Activated T-cell treated with anti-CD3 and anti-CD28 coated beads for 4 hours (primary cell): ENCODE data around the gene PHLPP1.

ENCODE experiments used
- DNase-seq: peaks from one replicate; pipeline ENCODE4 v3.0.0-alpha.2; 2020

Gene PHLPP1

DNA sequence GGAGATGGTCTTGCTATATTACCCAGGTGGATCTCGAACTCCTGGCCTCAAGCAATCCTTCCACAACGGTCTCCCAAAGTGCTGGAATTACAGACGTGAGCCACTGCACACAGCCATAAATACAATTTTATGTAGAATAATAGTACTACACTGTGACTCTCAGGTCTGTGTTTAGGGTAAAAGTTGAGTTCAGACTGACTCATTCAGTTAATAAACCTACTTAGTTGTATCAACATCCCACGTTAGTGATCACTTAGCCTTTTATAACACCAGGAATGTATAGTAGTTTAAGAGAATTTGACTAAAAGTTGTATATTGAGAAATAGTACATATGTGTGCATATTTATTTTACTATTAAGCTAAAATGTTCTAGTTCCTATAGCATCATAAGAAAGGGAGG is 237.5 kb downstream of the PHLPP1 start:
- no peak for DNase-seq

DNA sequence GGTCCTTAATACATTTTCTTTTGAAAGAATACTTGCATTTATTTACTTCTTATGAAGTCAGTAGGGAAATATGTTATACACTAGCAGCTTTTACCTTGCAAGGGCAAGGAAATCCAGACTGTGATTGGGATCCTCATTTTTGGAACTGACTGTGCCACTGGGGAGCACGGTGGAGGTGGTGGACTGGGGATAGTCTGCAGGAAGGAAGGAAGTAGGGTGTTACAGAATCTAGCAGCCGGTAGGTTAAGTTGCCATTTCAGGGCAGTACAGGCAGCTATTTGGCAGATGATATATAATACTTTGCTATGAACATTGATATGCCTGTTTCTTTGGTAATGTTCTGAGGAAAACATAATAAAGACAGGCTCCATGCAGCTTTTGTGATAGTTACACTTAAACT is 238.3 kb downstream of the PHLPP1 start:
- no peak for DNase-seq

DNA sequence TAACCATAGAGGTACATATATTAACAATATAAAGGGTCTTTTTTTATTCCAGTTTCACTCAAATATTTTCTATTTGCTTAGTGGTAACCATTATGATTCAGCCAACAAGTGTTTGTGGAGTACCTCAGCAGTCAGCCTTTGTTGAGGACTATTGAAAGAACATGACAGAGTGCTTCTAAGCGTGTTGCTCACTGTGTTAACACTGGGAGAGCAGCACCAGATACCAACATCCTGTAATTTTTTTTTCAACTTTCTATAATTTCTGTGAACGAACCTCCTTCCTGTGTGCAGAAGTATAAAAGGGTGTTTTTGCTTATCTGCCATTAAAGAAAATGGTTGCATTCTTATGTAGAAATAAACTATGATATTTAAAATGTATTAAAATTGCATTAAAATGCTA is 239.0 kb downstream of the PHLPP1 start:
- no peak for DNase-seq

DNA sequence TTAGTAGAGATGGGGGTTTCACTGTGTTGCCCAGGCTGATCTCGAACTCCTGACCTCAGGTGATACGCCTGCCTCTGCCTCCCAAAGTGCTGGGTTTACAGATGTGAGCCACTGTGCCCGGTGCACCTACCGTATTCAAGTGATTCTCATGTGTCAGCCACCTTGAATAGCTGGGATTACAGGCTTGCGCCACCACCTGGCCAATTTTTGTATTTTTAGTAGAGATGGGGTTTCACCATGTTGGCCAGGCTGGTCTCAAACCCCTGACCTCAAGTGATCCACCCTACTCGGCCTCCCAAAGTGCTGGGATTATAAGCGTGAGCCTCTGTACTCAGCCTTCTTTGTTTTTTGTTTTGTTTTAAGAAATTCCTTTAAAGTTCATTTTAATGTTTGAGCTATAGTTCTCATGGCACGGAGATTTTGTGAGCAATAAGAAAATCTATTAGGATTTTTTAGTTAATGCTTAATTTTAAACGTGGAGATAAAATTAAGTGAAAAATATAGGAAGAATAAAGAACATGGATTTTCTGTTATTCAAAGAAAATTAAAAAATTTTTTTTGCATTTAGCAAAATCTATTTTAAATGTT is 242.6 kb downstream of the PHLPP1 start:
- DNase-seq = no peak

DNA sequence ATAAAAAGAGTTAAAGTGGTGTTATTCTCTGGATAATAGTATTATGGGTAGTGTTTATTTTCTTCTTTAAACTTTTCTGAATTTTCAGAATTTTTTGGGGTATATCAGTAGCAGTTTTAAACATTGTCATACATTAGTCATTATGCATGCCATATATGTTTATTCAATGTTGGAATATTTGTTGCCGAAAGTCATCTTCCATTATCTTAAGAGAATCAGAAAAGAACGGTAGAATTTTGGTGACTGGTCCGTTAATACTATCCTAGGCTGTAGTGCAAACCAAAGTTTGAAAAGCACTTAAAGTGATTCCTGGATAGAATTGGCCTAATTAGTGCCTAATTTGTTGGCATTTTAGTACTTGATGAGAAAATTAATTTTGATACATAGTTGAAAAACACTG is 244.1 kb downstream of the PHLPP1 start:
- DNase-seq = no peak

GRCh38 chr18:62963507-62963906 is 248.2 kb downstream of the PHLPP1 start:
- no peak for DNase-seq

- DNase-seq = no peak
These were observed 249.1 kb downstream of the PHLPP1 start for GRCh38 chr18:62964432-62964831.

GRCh38 chr18:62967089-62967488 is 251.7 kb downstream of the PHLPP1 start:
- no peak for DNase-seq

DNA sequence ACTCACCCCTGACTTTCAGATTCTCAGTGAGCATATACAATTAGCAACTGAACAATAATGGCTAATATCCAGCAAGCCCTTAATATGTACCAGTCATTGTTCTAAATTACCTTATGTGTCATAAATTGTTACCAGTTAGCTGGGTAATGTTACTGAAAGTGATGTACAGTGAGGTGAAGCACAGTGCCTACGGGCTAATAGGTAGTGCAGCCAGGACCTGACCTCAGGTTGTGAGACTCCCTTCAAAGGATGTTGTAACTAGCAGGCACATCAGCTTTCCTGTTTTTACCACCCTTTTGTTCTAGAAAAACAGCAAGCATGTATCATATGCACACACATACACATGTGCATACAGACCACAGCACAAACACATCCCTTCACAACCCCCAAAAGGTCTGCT is 258.3 kb downstream of the PHLPP1 start:
- DNase-seq = no peak

- DNase-seq = no peak
These were observed 259.0 kb downstream of the PHLPP1 start for GRCh38 chr18:62974388-62974787.

DNA sequence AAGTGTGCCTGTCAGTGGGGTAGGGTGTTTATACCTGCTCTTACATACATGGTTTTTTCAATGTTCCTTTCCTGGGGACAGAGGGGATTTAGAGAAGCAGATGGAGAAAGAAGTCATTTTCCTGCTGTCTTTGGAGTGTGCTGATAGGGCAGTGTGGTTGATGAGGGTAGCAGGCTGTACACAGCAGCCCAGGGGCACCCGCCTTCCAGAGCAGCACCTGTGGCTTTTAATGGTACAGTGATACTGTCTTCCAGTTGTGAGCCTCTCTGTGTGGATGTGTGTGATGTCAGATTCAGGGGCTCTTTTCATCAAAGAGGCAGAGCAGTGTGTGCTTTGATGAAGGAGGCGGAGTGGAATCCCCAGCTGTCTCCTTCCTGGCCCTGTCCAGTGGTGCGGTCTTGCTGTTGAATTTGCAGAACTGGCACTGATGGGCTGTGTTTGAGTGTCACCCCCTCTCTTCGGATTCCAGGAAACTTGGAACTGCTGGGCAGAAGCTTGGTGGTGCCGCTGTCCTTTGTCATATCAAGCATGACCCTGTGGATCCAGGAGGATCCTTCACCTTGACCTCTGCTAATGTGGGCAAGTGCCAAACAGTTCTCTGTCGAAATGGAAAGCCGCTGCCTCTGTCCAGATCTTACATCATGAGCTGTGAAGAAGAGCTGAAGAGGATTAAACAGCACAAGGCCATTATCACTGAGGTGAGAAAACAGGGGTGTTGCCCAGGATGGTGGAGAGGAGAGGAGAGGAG is 259.8 kb downstream of the PHLPP1 start:
- DNase-seq = no peak

GRCh38 chr18:62975785-62976184 is 260.4 kb downstream of the PHLPP1 start:
- DNase-seq = no peak

DNA sequence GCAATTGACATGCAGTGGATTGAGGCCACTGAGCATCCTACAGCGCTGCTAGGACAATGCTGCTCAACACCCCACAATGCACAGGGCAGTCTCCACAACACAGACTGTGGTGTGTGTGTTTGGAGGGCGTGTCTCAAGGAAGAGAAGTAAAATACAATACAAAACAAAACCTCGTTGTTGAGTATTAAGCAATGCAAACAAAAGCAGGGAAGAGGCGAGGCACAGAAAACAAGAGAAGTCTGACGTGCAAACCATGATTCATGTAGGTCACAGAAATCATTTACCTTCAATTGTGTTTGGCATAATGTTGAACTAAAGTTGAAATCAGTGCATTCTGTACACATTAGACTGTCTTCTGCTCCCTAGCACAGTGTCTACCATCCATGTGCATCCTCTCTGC is 260.9 kb downstream of the PHLPP1 start:
- no peak for DNase-seq

DNA sequence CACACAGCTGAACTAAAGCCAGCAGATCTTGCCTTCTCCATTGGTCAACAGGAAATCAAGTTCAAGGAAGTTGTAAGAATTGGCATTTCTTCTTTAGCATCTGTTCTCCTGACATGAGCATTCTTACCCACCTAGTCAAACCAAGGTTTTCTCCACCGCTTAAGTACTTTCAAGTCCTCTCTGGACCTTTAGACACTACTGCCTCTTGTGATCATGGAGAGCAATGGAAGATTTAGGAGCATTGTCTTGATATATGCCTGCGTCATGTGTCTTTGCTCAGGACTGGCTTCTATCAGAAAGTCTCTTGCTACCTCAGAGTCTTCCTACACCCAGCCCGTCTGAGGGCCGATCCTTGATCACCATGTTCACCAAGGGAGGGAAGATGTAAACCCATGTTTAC is 262.2 kb downstream of the PHLPP1 start:
- DNase-seq = no peak

- no peak for DNase-seq
These were observed 263.1 kb downstream of the PHLPP1 start for GRCh38 chr18:62978251-62979049.

GRCh38 chr18:62979176-62979575 is 263.8 kb downstream of the PHLPP1 start:
- DNase-seq = no peak

DNA sequence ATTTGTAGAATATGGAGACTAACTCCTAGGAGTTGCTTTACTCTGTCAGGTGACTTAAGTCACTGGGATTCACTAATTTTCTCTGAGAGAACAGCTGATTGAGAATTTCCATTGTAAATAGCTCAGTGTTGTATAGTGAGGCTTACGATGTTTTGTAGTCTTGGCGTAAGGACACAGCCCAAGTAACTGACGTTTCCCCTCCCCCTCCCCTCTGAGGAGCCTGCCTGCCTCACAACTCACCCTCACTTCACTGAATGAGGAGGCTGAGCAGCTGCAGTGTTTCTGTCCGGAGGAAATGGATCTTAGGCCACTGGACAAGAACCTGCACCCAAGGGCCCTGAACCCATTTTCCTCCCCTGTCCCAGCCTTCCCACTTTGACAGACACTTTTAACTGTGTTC is 264.6 kb downstream of the PHLPP1 start:
- no peak for DNase-seq

DNA sequence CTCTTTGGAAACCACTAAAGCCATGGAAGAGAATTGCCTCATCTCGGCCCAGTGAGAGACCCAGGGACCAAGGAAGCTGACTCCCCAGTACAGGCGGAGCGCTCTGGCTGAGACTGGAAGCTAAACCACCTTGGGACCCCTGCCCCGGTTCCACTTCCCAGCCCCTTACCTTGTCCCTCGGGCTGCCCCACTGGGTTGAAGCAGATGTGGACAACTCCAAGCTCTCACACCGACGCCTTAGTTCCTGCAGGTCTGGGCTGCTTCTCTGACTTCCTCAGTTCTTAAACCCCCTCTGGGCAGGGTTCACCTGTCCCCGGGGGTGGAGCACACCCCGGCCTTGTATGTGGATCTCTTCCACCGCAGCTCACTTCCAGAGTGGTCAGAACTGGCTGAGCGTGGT is 266.2 kb downstream of the PHLPP1 start:
- no peak for DNase-seq

- DNase-seq = peak; percentile 38
These were observed 267.4 kb downstream of the PHLPP1 start for GRCh38 chr18:62982600-62983251.

DNA sequence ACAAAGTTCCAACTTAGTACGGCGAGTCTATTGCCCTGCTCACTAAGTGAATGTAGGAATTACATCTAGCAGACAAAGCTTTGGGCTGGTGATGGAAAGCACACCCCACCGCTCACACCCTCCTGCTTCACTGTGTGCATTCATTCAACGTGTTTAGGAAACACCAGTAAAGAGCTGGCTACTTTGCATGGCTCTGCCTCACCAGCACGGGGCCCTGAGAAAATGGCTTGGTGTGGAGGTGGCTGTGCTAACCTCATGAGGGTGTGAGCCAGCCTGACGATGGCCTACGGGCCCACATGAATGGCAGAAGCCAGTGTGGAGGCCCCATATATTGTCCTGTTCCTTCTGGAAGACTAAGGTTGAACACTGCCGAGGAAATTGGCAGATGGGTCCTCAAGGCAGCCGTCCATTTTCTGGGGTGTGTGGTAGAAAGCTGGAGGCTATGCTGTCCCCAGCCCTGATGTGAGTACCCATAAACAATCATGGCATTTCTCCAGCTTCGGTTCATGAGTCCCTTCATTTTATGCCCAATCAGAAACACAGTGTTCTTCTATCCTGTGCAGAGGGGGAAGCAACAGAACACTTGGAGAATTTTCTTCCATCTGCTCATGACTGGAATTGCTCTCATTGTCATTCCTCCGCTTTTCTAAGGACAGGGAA is 269.4 kb downstream of the PHLPP1 start:
- no peak for DNase-seq

DNA sequence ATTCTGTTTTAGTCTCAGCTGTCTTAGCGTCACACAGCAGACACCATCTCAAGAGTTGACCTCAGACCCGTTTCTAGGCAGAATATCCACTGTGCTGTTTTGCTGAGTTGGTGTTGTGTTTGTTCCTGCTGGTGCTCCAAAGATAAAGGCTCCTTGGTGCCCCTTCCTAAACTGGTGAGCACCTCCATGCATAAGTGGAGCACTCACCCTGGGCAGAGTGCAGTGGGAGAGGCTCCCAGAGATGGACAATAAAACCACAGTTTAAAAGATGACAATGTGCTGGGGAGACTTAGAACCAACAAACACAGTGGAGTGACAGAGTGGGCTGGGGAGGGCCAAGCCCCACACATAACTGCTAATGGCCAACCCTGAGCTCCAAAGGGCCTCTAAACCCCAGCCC is 271.1 kb downstream of the PHLPP1 start:
- DNase-seq = no peak

- no peak for DNase-seq
These were observed 271.9 kb downstream of the PHLPP1 start for GRCh38 chr18:62987055-62987830.
